HepG2 (cell line): ENCODE results near the gene PSME3IP1. TPM values are rescaled to one million over a fixed set of nuclear protein-coding genes. Genes with fewer than 3 reads are reported as not detected.

Experiments used
- CENPT ChIP-seq: sonication (generic); formaldehyde crosslinking; IDR thresholded peaks from 2 replicates; pipeline ENCODE4 v1.8.0; 2022; ENCODE audit warnings: low read depth, mild to moderate bottlenecking, moderate library complexity, missing genetic modification reagents
- CHD2 ChIP-seq: IDR thresholded peaks from 2 replicates; pipeline ENCODE4 v1.6.1; 2011; ENCODE audit warnings: low read depth, low read length, improper control_type of control experiment
- FIP1L1 ChIP-seq: fragments of 200-400 bp; formaldehyde crosslinking; IDR thresholded peaks from 2 replicates; pipeline ENCODE4 v1.6.1; 2018; ENCODE audit warnings: low read depth, mild to moderate bottlenecking, low read length, moderate library complexity, borderline replicate concordance; ENCODE audit not compliant: insufficient read depth
- HHEX ChIP-seq: IDR thresholded peaks from 2 replicates; pipeline ENCODE4 v1.6.1; 2016; ENCODE audit warnings: control low read depth
- IKZF1 ChIP-seq: fragments of 450-650 bp; IDR thresholded peaks from 2 replicates; pipeline ENCODE4 v1.7.1; 2016
- MAFK ChIP-seq, 2 experiments: IDR thresholded peaks in 1 of 2; conservative IDR thresholded peaks in 1 of 2; 2 replicates each; pipeline ENCODE4 v1.6.1; 2011; ENCODE audit warnings: improper control_type of control experiment in 2 of 2, low read length in 2 of 2
- NFIC ChIP-seq: IDR thresholded peaks from 2 replicates; pipeline ENCODE4 v1.6.1; 2012; ENCODE audit warnings: mild to moderate bottlenecking, low read length, inconsistent platforms
- REXO4 ChIP-seq: sonication (generic); formaldehyde crosslinking; IDR thresholded peaks from 2 replicates; pipeline ENCODE4 v1.8.0; 2022; ENCODE audit warnings: missing genetic modification reagents, mild to moderate bottlenecking, borderline replicate concordance
- SP2 ChIP-seq: sonication (generic); formaldehyde crosslinking; IDR thresholded peaks from 2 replicates; pipeline ENCODE4 v1.5.1; 2020; ENCODE audit warnings: mild to moderate bottlenecking, missing genetic modification reagents
- THAP11 ChIP-seq: IDR thresholded peaks from 2 replicates; pipeline ENCODE4 v1.6.1; 2016; ENCODE audit warnings: missing biosample characterization, missing genetic modification reagents
- ZBTB42 ChIP-seq: sonication (generic); formaldehyde crosslinking; IDR thresholded peaks from 2 replicates; pipeline ENCODE4 v1.5.0; 2020; ENCODE audit warnings: mild to moderate bottlenecking, missing genetic modification reagents
- ZFX ChIP-seq: sonication (generic); formaldehyde crosslinking; IDR thresholded peaks from 2 replicates; pipeline ENCODE4 v1.4.0; 2020; ENCODE audit warnings: mild to moderate bottlenecking, low read depth, missing genetic modification reagents, moderate library complexity
- ZMYM4 ChIP-seq: sonication (generic); formaldehyde crosslinking; IDR thresholded peaks from 2 replicates; pipeline ENCODE4 v1.8.1; 2023; ENCODE audit warnings: mild to moderate bottlenecking, missing genetic modification reagents
- ZNF263 ChIP-seq: sonication (generic); formaldehyde crosslinking; IDR thresholded peaks from 2 replicates; pipeline ENCODE4 v1.4.0; 2020; ENCODE audit warnings: missing genetic modification reagents
- ZNF383 ChIP-seq: sonication (generic); formaldehyde crosslinking; IDR thresholded peaks from 2 replicates; pipeline ENCODE4 v1.4.0; 2020; ENCODE audit warnings: missing genetic modification reagents, mild to moderate bottlenecking, borderline replicate concordance
- ZNF441 ChIP-seq: sonication (generic); formaldehyde crosslinking; IDR thresholded peaks from 2 replicates; pipeline ENCODE4 v1.7.0; 2021; ENCODE audit warnings: missing genetic modification reagents, borderline replicate concordance
- ZNF550 ChIP-seq: sonication (generic); formaldehyde crosslinking; IDR thresholded peaks from 2 replicates; pipeline ENCODE4 v1.4.0; 2020; ENCODE audit warnings: mild to moderate bottlenecking, missing genetic modification reagents, borderline replicate concordance
- ZNF670 ChIP-seq: sonication (generic); formaldehyde crosslinking; IDR thresholded peaks from 2 replicates; pipeline ENCODE4 v1.8.0; 2022; ENCODE audit warnings: mild to moderate bottlenecking, missing genetic modification reagents, borderline replicate concordance
- ZNF839 ChIP-seq: sonication (generic); formaldehyde crosslinking; IDR thresholded peaks from 2 replicates; pipeline ENCODE4 v1.4.0; 2020; ENCODE audit warnings: missing genetic modification reagents, mild to moderate bottlenecking, borderline replicate concordance
- ZZZ3 ChIP-seq: sonication (generic); formaldehyde crosslinking; IDR thresholded peaks from 2 replicates; pipeline ENCODE4 v1.4.0; 2020; ENCODE audit warnings: missing genetic modification reagents, mild to moderate bottlenecking, borderline replicate concordance
- polyA plus RNA-seq, 8 experiments: library from polyadenylated mRNA; depleted of rRNA in 3 of 8; stranded (reverse) in 7 of 8; unstranded in 1 of 8; fragments of >200 nt; fragmentation: Illumina TruSeq in 4 of 8; extraction: Trizol in 4 of 8; gene quantifications; 2 replicates each; pipeline versions ENCODE4 v1.2.1 to v1.2.3, GENCODE V29; 2011 to 2016; ENCODE audit warnings: low read depth in 4 of 8, missing spikeins in 1 of 8, mixed read lengths in 1 of 8; ENCODE audit not compliant: insufficient read depth in 1 of 8
- total RNA-seq, 5 experiments: library from RNA; depleted of rRNA; stranded (reverse); fragments of >200 nt; fragmentation: Illumina TruSeq; extraction: Trizol; gene quantifications; 2 replicates each; pipeline ENCODE4 v1.2.3, GENCODE V29; 2016; ENCODE audit warnings: low read depth in 1 of 5
- TF ChIP-seq, protein P1 (sequence below): sonication (generic); formaldehyde crosslinking; IDR thresholded peaks from 2 replicates; pipeline ENCODE4 v1.5.1; 2020; ENCODE audit warnings: missing genetic modification reagents, mild to moderate bottlenecking, borderline replicate concordance
- TF ChIP-seq, protein P2 (sequence below): sonication (generic); formaldehyde crosslinking; IDR thresholded peaks from 2 replicates; pipeline ENCODE4 v1.5.1; 2020; ENCODE audit warnings: mild to moderate bottlenecking, moderate library complexity, missing genetic modification reagents
- TF ChIP-seq, protein P3 (sequence below): sonication (generic); formaldehyde crosslinking; IDR thresholded peaks from 2 replicates; pipeline ENCODE4 v1.4.0; 2020; ENCODE audit warnings: missing genetic modification reagents
- TF ChIP-seq, protein P4 (sequence below): conservative IDR thresholded peaks from 2 replicates; pipeline ENCODE4 v1.6.1; 2018; ENCODE audit warnings: missing genetic modification reagents
- TF ChIP-seq, protein P5 (sequence below): sonication (generic); formaldehyde crosslinking; IDR thresholded peaks from 2 replicates; pipeline ENCODE4 v1.8.0; 2022; ENCODE audit warnings: mild to moderate bottlenecking, missing genetic modification reagents, borderline replicate concordance

The PSME3IP1 gene
- total and polyA plus RNA-seq, 2 of the 13 experiments (the other 11 are each of a cell fraction or from before 2014, with no cell fraction given): 90.8 to 99.8 TPM

DNA sequence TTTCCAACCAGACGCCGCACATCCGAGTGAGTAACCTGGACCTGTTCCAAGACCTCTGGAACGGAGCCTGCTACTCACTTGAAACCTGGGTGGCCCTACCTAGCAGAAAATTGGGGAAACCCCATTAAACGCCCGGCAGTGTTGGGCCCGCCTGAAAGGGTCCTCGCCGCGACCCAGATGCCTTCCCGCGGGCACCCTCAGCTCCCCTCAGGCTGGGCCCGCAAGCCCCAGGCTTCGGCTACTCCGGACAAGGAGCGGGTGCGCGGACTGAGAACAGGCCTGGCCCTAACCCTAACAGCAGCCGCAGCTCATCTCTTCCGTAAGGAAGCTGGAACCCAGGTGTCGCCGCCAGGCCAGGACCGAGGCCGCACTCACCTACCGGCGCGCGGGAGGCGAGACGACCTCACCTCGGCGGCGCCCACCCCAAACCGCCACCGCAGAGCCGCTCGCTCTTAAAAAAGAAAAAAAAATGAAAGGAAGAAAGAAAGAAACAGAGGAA lies 344 bp downstream of the PSME3IP1 start (continued):
- TF ChIP-seq ZNF839 (0 out of 2 replicates have a peak, but pooled peaks have one; percentile 45), ZNF263 (CRISPR knock-in tag) (0 out of 2 replicates have a peak, but pooled peaks have one; percentile 14), ZNF441 (CRISPR knock-in tag) (no peak), THAP11 (CRISPR knock-in tag) (no peak), ZMYM4 (no peak), MAFK (conservative IDR thresholded peaks at IDR 0.05 in 1 of 2, IDR thresholded peaks at IDR 0.05 in 1 of 2; ENCODE audit: low read length in 2 of 2) (no peak), IKZF1 (no peak), NFIC (no peak), ZFX (CRISPR knock-in tag) (peak; percentile 79), CENPT (CRISPR knock-in tag) (no peak), ZNF550 (CRISPR knock-in tag) (no peak), ZNF383 (CRISPR knock-in tag) (no peak), REXO4 (CRISPR knock-in tag) (no peak), FIP1L1 (no peak), SP2 (no peak), ZBTB42 (CRISPR knock-in tag) (no peak), CHD2 (no peak), HHEX (CRISPR knock-in tag) (no peak), ZNF670 (CRISPR knock-in tag) (peak; percentile 67; the same call in 1 of the 2 replicates), ZZZ3 (CRISPR knock-in tag) (no peak)
- TF ChIP-seq, protein P1, sequence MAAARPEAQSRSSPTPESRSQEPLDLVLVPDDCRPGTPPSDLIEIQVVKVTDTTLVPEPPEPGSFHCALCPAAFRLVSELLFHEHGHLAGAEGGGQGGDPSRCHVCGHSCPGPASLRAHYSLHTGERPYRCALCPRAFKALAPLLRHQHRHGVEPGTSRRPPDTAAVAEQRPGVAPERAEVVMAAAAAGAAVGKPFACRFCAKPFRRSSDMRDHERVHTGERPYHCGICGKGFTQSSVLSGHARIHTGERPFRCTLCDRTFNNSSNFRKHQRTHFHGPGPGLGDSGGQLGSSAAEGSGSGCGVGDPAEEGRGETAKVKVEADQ (CRISPR knock-in tag): no peak
- TF ChIP-seq, protein P2, sequence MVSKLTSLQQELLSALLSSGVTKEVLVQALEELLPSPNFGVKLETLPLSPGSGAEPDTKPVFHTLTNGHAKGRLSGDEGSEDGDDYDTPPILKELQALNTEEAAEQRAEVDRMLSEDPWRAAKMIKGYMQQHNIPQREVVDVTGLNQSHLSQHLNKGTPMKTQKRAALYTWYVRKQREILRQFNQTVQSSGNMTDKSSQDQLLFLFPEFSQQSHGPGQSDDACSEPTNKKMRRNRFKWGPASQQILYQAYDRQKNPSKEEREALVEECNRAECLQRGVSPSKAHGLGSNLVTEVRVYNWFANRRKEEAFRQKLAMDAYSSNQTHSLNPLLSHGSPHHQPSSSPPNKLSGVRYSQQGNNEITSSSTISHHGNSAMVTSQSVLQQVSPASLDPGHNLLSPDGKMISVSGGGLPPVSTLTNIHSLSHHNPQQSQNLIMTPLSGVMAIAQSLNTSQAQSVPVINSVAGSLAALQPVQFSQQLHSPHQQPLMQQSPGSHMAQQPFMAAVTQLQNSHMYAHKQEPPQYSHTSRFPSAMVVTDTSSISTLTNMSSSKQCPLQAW (CRISPR knock-in tag): peak; percentile 35; the same call in 1 of the 2 replicates
- TF ChIP-seq, protein P3, sequence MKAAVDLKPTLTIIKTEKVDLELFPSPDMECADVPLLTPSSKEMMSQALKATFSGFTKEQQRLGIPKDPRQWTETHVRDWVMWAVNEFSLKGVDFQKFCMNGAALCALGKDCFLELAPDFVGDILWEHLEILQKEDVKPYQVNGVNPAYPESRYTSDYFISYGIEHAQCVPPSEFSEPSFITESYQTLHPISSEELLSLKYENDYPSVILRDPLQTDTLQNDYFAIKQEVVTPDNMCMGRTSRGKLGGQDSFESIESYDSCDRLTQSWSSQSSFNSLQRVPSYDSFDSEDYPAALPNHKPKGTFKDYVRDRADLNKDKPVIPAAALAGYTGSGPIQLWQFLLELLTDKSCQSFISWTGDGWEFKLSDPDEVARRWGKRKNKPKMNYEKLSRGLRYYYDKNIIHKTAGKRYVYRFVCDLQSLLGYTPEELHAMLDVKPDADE (CRISPR knock-in tag): no peak
- TF ChIP-seq, protein P4, sequence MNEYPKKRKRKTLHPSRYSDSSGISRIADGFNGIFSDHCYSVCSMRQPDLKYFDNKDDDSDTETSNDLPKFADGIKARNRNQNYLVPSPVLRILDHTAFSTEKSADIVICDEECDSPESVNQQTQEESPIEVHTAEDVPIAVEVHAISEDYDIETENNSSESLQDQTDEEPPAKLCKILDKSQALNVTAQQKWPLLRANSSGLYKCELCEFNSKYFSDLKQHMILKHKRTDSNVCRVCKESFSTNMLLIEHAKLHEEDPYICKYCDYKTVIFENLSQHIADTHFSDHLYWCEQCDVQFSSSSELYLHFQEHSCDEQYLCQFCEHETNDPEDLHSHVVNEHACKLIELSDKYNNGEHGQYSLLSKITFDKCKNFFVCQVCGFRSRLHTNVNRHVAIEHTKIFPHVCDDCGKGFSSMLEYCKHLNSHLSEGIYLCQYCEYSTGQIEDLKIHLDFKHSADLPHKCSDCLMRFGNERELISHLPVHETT (CRISPR knock-in tag): no peak
- TF ChIP-seq, protein P5, sequence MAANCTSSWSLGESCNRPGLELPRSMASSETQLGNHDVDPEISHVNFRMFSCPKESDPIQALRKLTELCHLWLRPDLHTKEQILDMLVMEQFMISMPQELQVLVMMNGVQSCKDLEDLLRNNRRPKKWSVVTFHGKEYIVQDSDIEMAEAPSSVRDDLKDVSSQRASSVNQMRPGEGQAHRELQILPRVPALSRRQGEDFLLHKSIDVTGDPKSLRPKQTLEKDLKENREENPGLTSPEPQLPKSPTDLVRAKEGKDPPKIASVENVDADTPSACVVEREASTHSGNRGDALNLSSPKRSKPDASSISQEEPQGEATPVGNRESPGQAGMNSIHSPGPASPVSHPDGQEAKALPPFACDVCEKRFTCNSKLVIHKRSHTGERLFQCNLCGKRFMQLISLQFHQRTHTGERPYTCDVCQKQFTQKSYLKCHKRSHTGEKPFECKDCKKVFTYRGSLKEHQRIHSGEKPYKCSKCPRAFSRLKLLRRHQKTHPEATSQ (CRISPR knock-in tag): no peak; the same call in 1 of the 2 replicates
